Body of pancreas (tissue), 4 donors: ENCODE data around the gene PFKL.

Experiments used
- POLR2A ChIP-seq, 3 donors: fragments of 450-650 bp; IDR thresholded peaks; one replicate each; pipeline ENCODE4 v1.6.1; 2016; ENCODE audit warnings: antibody characterized with exemption in 3 of 3, mild to moderate bottlenecking in 2 of 3
- TF ChIP-seq, protein P1 (sequence below), 7 experiments: fragments of 450-650 bp in 4 of 7; fragments of 200-600 bp in 3 of 7; sonication (generic) in 3 of 7; IDR thresholded peaks; one replicate each; pipeline ENCODE4 v1.5.1; 2016 to 2019; ENCODE audit warnings: antibody characterized with exemption in 7 of 7

DNA sequence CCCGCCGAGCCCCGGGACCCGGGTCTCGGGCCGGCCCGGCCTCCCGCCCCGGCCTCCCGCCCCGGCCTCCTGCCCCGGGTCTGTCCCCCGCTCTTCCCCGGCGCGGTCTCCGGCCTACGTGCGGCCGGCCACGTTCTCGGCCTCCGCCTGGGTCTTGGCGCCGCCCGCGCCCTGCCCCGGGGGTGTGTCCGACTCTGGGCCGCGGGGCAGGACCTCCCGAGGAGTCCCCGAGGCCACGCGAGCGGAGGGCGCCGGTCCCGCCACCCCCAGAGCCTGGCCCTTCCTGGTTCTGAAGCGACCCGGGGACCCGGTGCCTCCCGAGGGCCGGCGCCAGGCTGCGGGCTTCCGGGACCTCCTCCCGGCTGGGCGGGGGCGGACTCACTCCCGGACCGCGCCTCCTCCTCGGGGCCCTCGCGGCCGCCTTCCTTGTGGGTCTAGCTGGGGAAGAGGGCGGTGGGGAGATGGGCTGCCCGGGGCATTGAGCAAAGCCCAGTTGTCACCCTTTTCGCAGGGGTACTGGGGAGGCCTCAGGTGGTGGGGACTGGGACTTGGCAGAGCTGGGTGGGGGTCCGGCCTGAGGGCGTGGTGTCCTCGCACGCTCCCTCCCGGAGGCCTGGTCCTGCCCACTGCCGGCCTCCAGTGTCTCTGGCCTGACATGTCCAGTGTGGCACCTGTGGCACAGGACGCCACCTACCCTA, 558 bp downstream of the PFKL start:
- TF ChIP-seq, protein P1, sequence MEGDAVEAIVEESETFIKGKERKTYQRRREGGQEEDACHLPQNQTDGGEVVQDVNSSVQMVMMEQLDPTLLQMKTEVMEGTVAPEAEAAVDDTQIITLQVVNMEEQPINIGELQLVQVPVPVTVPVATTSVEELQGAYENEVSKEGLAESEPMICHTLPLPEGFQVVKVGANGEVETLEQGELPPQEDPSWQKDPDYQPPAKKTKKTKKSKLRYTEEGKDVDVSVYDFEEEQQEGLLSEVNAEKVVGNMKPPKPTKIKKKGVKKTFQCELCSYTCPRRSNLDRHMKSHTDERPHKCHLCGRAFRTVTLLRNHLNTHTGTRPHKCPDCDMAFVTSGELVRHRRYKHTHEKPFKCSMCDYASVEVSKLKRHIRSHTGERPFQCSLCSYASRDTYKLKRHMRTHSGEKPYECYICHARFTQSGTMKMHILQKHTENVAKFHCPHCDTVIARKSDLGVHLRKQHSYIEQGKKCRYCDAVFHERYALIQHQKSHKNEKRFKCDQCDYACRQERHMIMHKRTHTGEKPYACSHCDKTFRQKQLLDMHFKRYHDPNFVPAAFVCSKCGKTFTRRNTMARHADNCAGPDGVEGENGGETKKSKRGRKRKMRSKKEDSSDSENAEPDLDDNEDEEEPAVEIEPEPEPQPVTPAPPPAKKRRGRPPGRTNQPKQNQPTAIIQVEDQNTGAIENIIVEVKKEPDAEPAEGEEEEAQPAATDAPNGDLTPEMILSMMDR (IDR thresholded peaks at IDR 0.05): no peak
- peak; percentile 39 to 67 (median 57) for TF ChIP-seq POLR2A (IDR thresholded peaks at IDR 0.05)
